Neural cell (in vitro differentiated cells): ENCODE measurements around the gene ONECUT2. TPM values are rescaled to one million over a fixed set of nuclear protein-coding genes. Genes with fewer than 3 reads are reported as not detected.
"Not testable (repeated sequence)": the region's sequence is repeated elsewhere in the genome, so short reads cannot be mapped to it uniquely, and the experiment has no call there.

ENCODE experiments used
- H2AFZ ChIP-seq: fragments of 200-600, 300-800 bp; sonication (generic), shearing (Covaris generic); 2 replicates; pipeline ENCODE4 v1.6.0; 2014; ENCODE audit warnings: low read depth, mild to moderate bottlenecking, antibody characterized with exemption, low read length, moderate library complexity
- H3F3A ChIP-seq: fragments of 200-600 bp; shearing (Covaris generic); 2 replicates; pipeline ENCODE4 v1.6.1; 2016; ENCODE audit warnings: mild to moderate bottlenecking, moderate library complexity, mixed read lengths, antibody characterized with exemption, low read length; ENCODE audit not compliant: insufficient read depth, poor library complexity, severe bottlenecking
- H3K27ac ChIP-seq: fragments of 200-600, 300-800 bp; sonication (generic), shearing (Covaris generic); 2 replicates; pipeline ENCODE4 v1.5.1; 2014; ENCODE audit warnings: mild to moderate bottlenecking, low read length, moderate library complexity
- H3K27me3 ChIP-seq: fragments of 300-800, 200-600 bp; sonication (generic), shearing (Covaris generic); 2 replicates; pipeline ENCODE4 v1.6.0; 2014; ENCODE audit warnings: mild to moderate bottlenecking, low read depth, low read length, moderate library complexity; ENCODE audit not compliant: insufficient read depth
- H3K36me3 ChIP-seq: fragments of 300-800, 200-600 bp; sonication (generic), shearing (Covaris generic); 2 replicates; pipeline ENCODE4 v1.5.1; 2014; ENCODE audit warnings: mild to moderate bottlenecking, antibody characterized with exemption, low read length, moderate library complexity; ENCODE audit not compliant: insufficient read depth
- H3K4me2 ChIP-seq: fragments of 300-800, 200-600 bp; sonication (generic), shearing (Covaris generic); 2 replicates; pipeline ENCODE4 v1.6.0; 2014; ENCODE audit warnings: mild to moderate bottlenecking, low read length
- H3K4me3 ChIP-seq: fragments of 300-800, 200-600 bp; sonication (generic), shearing (Covaris generic); 2 replicates; pipeline ENCODE4 v1.5.1; 2014; ENCODE audit warnings: mild to moderate bottlenecking, low read length, moderate library complexity
- H3K79me2 ChIP-seq: fragments of 200-600 bp; shearing (Covaris generic); replicated peaks from 2 replicates; pipeline ENCODE4 v1.6.0; 2014; ENCODE audit warnings: mild to moderate bottlenecking, low read length, moderate library complexity; ENCODE audit not compliant: insufficient read depth
- H3K9ac ChIP-seq: fragments of 300-800, 200-600 bp; sonication (generic), shearing (Covaris generic); 2 replicates; pipeline ENCODE4 v1.6.1; 2016; ENCODE audit warnings: mild to moderate bottlenecking, low read length, mixed read lengths
- H3K9me2 ChIP-seq: fragments of 200-600 bp; shearing (Covaris generic); 2 replicates; pipeline ENCODE4 v1.6.1; 2016; ENCODE audit warnings: mild to moderate bottlenecking, low read length, mixed read lengths; ENCODE audit not compliant: insufficient read depth
- H3K9me3 ChIP-seq: fragments of 200-600, 300-800 bp; sonication (generic), shearing (Covaris generic); 2 replicates; pipeline ENCODE4 v1.6.1; 2016; ENCODE audit warnings: mild to moderate bottlenecking, mixed run types, low read length, moderate library complexity, mixed read lengths
- H4K20me1 ChIP-seq: fragments of 200-600 bp; shearing (Covaris generic); 2 replicates; pipeline ENCODE4 v1.6.1; 2016; ENCODE audit warnings: mild to moderate bottlenecking, mixed run types; ENCODE audit not compliant: insufficient read depth
- EP300 ChIP-seq: fragments of 450-650 bp; conservative IDR thresholded peaks from 2 replicates; pipeline ENCODE4 v1.6.1; 2014; ENCODE audit warnings: antibody characterized with exemption, mild to moderate bottlenecking, moderate library complexity; ENCODE audit not compliant: poor library complexity, severe bottlenecking
- EZH2 ChIP-seq: fragments of 200-600, 300-800 bp; shearing (Covaris generic), sonication (generic); IDR thresholded peaks from 2 replicates; pipeline ENCODE4 v1.6.1; 2014; ENCODE audit warnings: antibody characterized with exemption, low read length, borderline replicate concordance, mild to moderate bottlenecking; ENCODE audit not compliant: insufficient read depth, poor library complexity, severe bottlenecking
- MXI1 ChIP-seq: fragments of 450-650 bp; conservative IDR thresholded peaks from 2 replicates; pipeline ENCODE4 v1.6.1; 2014; ENCODE audit warnings: antibody characterized with exemption, mild to moderate bottlenecking; ENCODE audit not compliant: poor library complexity, severe bottlenecking
- POLR2AphosphoS5 ChIP-seq: IDR thresholded peaks from 2 replicates; pipeline ENCODE4 v1.6.1; 2012
- RAD21 ChIP-seq: fragments of 450-650 bp; conservative IDR thresholded peaks from 2 replicates; pipeline ENCODE4 v1.6.1; 2014; ENCODE audit warnings: antibody characterized with exemption, mild to moderate bottlenecking, moderate library complexity
- SMC3 ChIP-seq: fragments of 450-650 bp; conservative IDR thresholded peaks from 2 replicates; pipeline ENCODE4 v1.6.1; 2014; ENCODE audit warnings: antibody characterized with exemption, mild to moderate bottlenecking, moderate library complexity; ENCODE audit not compliant: poor library complexity
- TAF1 ChIP-seq: IDR thresholded peaks from 2 replicates; pipeline ENCODE4 v1.6.1; 2012; ENCODE audit warnings: low read depth
- polyA plus RNA-seq: library from polyadenylated mRNA; depleted of rRNA; stranded (reverse); fragments of >200 nt; gene quantifications from 2 replicates; pipeline ENCODE4 v1.2.3, GENCODE V29; 2014
- TF ChIP-seq, protein P1 (sequence below): IDR thresholded peaks from 2 replicates; pipeline ENCODE4 v1.6.1; 2012; ENCODE audit warnings: borderline replicate concordance
- TF ChIP-seq, protein P2 (sequence below): fragments of 450-650 bp; IDR thresholded peaks from 2 replicates; pipeline ENCODE4 v1.5.1; 2014; ENCODE audit warnings: antibody characterized with exemption, mild to moderate bottlenecking, moderate library complexity; ENCODE audit not compliant: poor library complexity, severe bottlenecking

ONECUT2 gene
- polyA plus RNA-seq, 1 donor from 2014 or later: 4.3 TPM

GRCh38 chr18:57390044-57390443 lies 45.1 kb upstream of the ONECUT2 start:
- Histone ChIP-seq H3K79me2 (no peaks in the 10 kb centered on the region), H3F3A (no peaks in the 10 kb centered on the region), H4K20me1 (no peaks in the 10 kb centered on the region), H3K9me2 (no peaks in the 10 kb centered on the region), H3K4me2 (no peak overlapping the region), H2AFZ (no peak overlapping the region), H3K27me3 (no peaks in the 10 kb centered on the region), H3K4me3 (no peak overlapping the region), H3K9ac (no peak overlapping the region), H3K9me3 (no peaks in the 10 kb centered on the region), H3K27ac (no peak overlapping the region), H3K36me3 (no peaks in the 10 kb centered on the region)
- TF ChIP-seq, protein P1, sequence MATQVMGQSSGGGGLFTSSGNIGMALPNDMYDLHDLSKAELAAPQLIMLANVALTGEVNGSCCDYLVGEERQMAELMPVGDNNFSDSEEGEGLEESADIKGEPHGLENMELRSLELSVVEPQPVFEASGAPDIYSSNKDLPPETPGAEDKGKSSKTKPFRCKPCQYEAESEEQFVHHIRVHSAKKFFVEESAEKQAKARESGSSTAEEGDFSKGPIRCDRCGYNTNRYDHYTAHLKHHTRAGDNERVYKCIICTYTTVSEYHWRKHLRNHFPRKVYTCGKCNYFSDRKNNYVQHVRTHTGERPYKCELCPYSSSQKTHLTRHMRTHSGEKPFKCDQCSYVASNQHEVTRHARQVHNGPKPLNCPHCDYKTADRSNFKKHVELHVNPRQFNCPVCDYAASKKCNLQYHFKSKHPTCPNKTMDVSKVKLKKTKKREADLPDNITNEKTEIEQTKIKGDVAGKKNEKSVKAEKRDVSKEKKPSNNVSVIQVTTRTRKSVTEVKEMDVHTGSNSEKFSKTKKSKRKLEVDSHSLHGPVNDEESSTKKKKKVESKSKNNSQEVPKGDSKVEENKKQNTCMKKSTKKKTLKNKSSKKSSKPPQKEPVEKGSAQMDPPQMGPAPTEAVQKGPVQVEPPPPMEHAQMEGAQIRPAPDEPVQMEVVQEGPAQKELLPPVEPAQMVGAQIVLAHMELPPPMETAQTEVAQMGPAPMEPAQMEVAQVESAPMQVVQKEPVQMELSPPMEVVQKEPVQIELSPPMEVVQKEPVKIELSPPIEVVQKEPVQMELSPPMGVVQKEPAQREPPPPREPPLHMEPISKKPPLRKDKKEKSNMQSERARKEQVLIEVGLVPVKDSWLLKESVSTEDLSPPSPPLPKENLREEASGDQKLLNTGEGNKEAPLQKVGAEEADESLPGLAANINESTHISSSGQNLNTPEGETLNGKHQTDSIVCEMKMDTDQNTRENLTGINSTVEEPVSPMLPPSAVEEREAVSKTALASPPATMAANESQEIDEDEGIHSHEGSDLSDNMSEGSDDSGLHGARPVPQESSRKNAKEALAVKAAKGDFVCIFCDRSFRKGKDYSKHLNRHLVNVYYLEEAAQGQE: no peak
- no peak for TF ChIP-seq POLR2AphosphoS5
- TF ChIP-seq TAF1: no peak
- no peak for TF ChIP-seq MXI1
- TF ChIP-seq, protein P2, sequence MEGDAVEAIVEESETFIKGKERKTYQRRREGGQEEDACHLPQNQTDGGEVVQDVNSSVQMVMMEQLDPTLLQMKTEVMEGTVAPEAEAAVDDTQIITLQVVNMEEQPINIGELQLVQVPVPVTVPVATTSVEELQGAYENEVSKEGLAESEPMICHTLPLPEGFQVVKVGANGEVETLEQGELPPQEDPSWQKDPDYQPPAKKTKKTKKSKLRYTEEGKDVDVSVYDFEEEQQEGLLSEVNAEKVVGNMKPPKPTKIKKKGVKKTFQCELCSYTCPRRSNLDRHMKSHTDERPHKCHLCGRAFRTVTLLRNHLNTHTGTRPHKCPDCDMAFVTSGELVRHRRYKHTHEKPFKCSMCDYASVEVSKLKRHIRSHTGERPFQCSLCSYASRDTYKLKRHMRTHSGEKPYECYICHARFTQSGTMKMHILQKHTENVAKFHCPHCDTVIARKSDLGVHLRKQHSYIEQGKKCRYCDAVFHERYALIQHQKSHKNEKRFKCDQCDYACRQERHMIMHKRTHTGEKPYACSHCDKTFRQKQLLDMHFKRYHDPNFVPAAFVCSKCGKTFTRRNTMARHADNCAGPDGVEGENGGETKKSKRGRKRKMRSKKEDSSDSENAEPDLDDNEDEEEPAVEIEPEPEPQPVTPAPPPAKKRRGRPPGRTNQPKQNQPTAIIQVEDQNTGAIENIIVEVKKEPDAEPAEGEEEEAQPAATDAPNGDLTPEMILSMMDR: no peak
- no peak for TF ChIP-seq RAD21
- no peak for TF ChIP-seq EP300
- no peak for TF ChIP-seq SMC3
- no peak for TF ChIP-seq EZH2

DNA sequence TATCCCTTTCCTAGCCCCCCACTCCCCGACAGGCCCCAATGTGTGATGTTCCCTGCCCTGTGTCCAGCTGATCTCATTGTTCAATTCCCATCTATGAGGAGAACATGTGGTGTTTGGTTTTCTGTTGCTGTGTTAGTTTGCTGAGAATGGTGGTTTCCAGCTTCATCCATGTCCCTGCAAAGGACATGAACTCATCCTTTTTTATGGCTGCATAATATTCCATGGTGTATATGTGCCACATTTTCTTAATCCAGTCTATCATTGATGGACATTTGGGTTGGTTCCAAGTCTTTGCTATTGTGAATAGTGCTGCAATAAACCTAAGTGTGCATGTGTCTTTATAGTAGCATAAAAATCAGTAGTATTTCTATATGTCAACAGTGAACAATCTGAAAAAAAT lies 40.4 kb upstream of the ONECUT2 start:
- H3K27ac ChIP-seq, H3K4me3 ChIP-seq, H3K79me2 ChIP-seq, H3K9me2 ChIP-seq, H2AFZ ChIP-seq, H3K36me3 ChIP-seq, H4K20me1 ChIP-seq, H3K9me3 ChIP-seq, H3K9ac ChIP-seq, H3F3A ChIP-seq, H3K4me2 ChIP-seq, H3K27me3 ChIP-seq: not testable (repeated sequence)

DNA sequence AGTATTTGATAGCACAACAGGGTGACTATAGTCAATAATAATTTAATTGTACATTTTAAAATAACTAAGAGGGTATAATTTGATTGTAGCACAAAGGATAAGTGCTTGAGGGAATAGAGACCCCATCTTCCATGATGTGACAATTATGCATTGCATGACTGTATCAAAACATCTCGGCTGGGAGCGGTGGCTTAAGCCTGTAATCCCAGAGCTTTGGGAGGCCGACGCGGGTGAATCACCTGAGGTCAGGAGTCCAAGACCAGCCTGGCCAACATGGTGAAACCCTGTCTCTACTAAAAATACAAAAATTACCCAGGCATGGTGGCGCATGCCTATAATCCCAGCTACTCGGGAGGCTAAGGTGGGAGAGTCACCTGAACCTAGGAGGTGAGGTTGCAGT lies 38.3 kb upstream of the ONECUT2 start:
- not testable (repeated sequence) for H3K27me3 ChIP-seq, H3K27ac ChIP-seq, H3K9ac ChIP-seq, H3K9me2 ChIP-seq, H3K36me3 ChIP-seq, H2AFZ ChIP-seq, H3F3A ChIP-seq, H3K9me3 ChIP-seq, H3K79me2 ChIP-seq, H4K20me1 ChIP-seq, H3K4me2 ChIP-seq, H3K4me3 ChIP-seq
